HCT116 (cell line): ENCODE results near the gene RAP1A. TPM values are rescaled to one million over a fixed set of nuclear protein-coding genes. Genes with fewer than 3 reads are reported as not detected.

ENCODE experiments used
- ATAC-seq: fragments of 200-7000 bp; cut with Tn5 transposase; 2 replicates; pipeline ENCODE4 v1.9.1; 2020; ENCODE audit warnings: mild to moderate bottlenecking, moderate library complexity
- BruUV-seq: library from RNA; stranded (reverse); fragments of 400-500 nt; replicated peaks from 2 replicates; lab custom pipeline; 2021; lab: Mats Ljungman, UMichigan
- CTCF ChIA-PET: fragments of 300-600 bp; sonication (Branson Sonifier 250); formaldehyde crosslinking; loops from one replicate; lab custom pipeline; 2021; ENCODE audit warnings: antibody characterized with exemption; lab: Charles Lee
- POLR2A ChIA-PET: fragments of 300-600, 350-600 bp; sonication (Branson Sonifier 250); formaldehyde crosslinking; loops from one replicate; lab custom pipeline; 2021; ENCODE audit warnings: antibody characterized with exemption; lab: Charles Lee
- RAD21 ChIA-PET, 2 experiments: fragments of 300-600 bp; sonication (Branson Sonifier 250); formaldehyde crosslinking; loops; one replicate each; lab custom pipeline; 2023; ENCODE audit warnings: low total read pairs in 2 of 2; ENCODE audit not compliant: uncharacterized antibody in 2 of 2, unreplicated experiment in 2 of 2, low non-redundant PET in 1 of 2; lab: Charles Lee
- DNase-seq: peaks from one replicate; pipeline ENCODE4 v3.0.0-alpha.2; 2010; ENCODE audit warnings: low read depth, low spot score
- H2AFZ ChIP-seq: fragments of 200-600 bp; shearing (Covaris generic), sonication (generic); 2 replicates; pipeline ENCODE4 v1.6.1; 2017; ENCODE audit warnings: low read depth, mixed run types, mixed read lengths, antibody characterized with exemption, low read length; ENCODE audit not compliant: poor library complexity, severe bottlenecking
- H3K27ac ChIP-seq: 2 replicates; pipeline ENCODE4 v1.5.1; 2012; ENCODE audit warnings: low read depth, low read length
- H3K27me3 ChIP-seq: fragments of 200-600 bp; sonication (generic); 2 replicates; pipeline ENCODE4 v1.6.1; 2016; ENCODE audit warnings: mixed run types, low read length, mixed read lengths; ENCODE audit not compliant: insufficient read depth
- H3K36me3 ChIP-seq, 2 experiments: fragments of 200-500 bp in 1 of 2; fragments of 200-600 bp in 1 of 2; sonication (Bioruptor generic) in 1 of 2; sonication (generic) in 1 of 2; 2 replicates each; pipeline versions ENCODE4 v1.5.1 to v1.6.1; 2014 to 2016; ENCODE audit warnings: low read length in 2 of 2, inconsistent platforms in 1 of 2, mixed read lengths in 1 of 2, mixed run types in 1 of 2; ENCODE audit not compliant: insufficient read depth in 2 of 2, control insufficient read depth in 1 of 2
- H3K4me1 ChIP-seq, 2 experiments: fragments of 200-600 bp in 1 of 2; sonication (generic) in 1 of 2; 2 replicates each; pipeline versions ENCODE4 v1.5.1 to v1.6.1; 2012 to 2017; ENCODE audit warnings: low read length in 2 of 2, inconsistent platforms in 1 of 2, mild to moderate bottlenecking in 1 of 2, mixed read lengths in 1 of 2, mixed run types in 1 of 2, moderate library complexity in 1 of 2; ENCODE audit not compliant: insufficient read depth in 2 of 2, control insufficient read depth in 1 of 2
- H3K4me2 ChIP-seq: fragments of 200-600 bp; sonication (generic); 2 replicates; pipeline ENCODE4 v1.6.1; 2017; ENCODE audit warnings: mixed run types, low read length, mixed read lengths
- H3K4me3 ChIP-seq, 2 experiments: fragments of 200-600 bp in 1 of 2; sonication (generic) in 1 of 2; replicated peaks in 1 of 2; 2 replicates each; pipeline ENCODE4 v1.5.1; 2011 to 2016; ENCODE audit warnings: low read length in 2 of 2, control low read depth in 1 of 2, low read depth in 1 of 2, mild to moderate bottlenecking in 1 of 2, mixed read lengths in 1 of 2, mixed run types in 1 of 2
- H3K79me2 ChIP-seq: fragments of 200-600 bp; sonication (generic); 2 replicates; pipeline ENCODE4 v1.6.1; 2017; ENCODE audit warnings: mild to moderate bottlenecking, mixed run types, low read length, moderate library complexity, mixed read lengths; ENCODE audit not compliant: insufficient read depth
- H3K9ac ChIP-seq: fragments of 200-600 bp; sonication (generic); 2 replicates; pipeline ENCODE4 v1.6.1; 2016; ENCODE audit warnings: low read length, mixed read lengths
- H3K9me2 ChIP-seq: fragments of 200-600 bp; sonication (generic), shearing (Covaris generic); 2 replicates; pipeline ENCODE4 v1.6.1; 2017; ENCODE audit warnings: mixed run types, mild to moderate bottlenecking, moderate library complexity; ENCODE audit not compliant: insufficient read depth
- H3K9me3 ChIP-seq, 2 experiments: fragments of 200-500 bp in 1 of 2; fragments of 200-600 bp in 1 of 2; sonication (Bioruptor generic) in 1 of 2; sonication (generic) in 1 of 2; 2 replicates each; pipeline ENCODE4 v1.6.1; 2014 to 2017; ENCODE audit warnings: low read length in 2 of 2, mixed read lengths in 2 of 2, inconsistent platforms in 1 of 2, low read depth in 1 of 2, mild to moderate bottlenecking in 1 of 2, mixed run types in 1 of 2, moderate library complexity in 1 of 2; ENCODE audit not compliant: control insufficient read depth in 1 of 2, insufficient read depth in 1 of 2
- H4K20me1 ChIP-seq: fragments of 200-600 bp; sonication (generic), shearing (Covaris generic); 2 replicates; pipeline ENCODE4 v1.6.1; 2017; ENCODE audit warnings: mixed run types, mild to moderate bottlenecking, moderate library complexity; ENCODE audit not compliant: insufficient read depth
- CBX3 ChIP-seq: IDR thresholded peaks from 2 replicates; pipeline ENCODE4 v1.6.1; 2012; ENCODE audit warnings: low read depth
- CEBPB ChIP-seq: IDR thresholded peaks from 2 replicates; pipeline ENCODE4 v1.6.1; 2012; ENCODE audit warnings: low read depth
- EGR1 ChIP-seq: IDR thresholded peaks from 2 replicates; pipeline ENCODE4 v1.6.1; 2012; ENCODE audit warnings: low read depth
- EZH2 ChIP-seq: fragments of 200-600 bp; sonication (generic); IDR thresholded peaks from 2 replicates; pipeline ENCODE4 v1.6.1; 2017; ENCODE audit warnings: antibody characterized with exemption, mixed run types
- EZH2phosphoT487 ChIP-seq: fragments of 200-600 bp; IDR thresholded peaks from 2 replicates; pipeline ENCODE4 v1.6.1; 2018; ENCODE audit warnings: antibody characterized with exemption, borderline replicate concordance
- JUND ChIP-seq: IDR thresholded peaks from 2 replicates; pipeline ENCODE4 v1.6.1; 2012
- REST ChIP-seq: IDR thresholded peaks from 2 replicates; pipeline ENCODE4 v1.6.1; 2012; ENCODE audit warnings: low read depth
- SIN3A ChIP-seq: IDR thresholded peaks from 2 replicates; pipeline ENCODE4 v1.6.1; 2012; ENCODE audit warnings: low read depth
- SP1 ChIP-seq: IDR thresholded peaks from 2 replicates; pipeline ENCODE4 v1.6.1; 2012; ENCODE audit warnings: low read depth
- YY1 ChIP-seq: IDR thresholded peaks from 2 replicates; pipeline ENCODE4 v1.6.1; 2011; ENCODE audit warnings: low read length, low read depth, moderate library complexity, mild to moderate bottlenecking; ENCODE audit not compliant: insufficient replicate concordance; ENCODE audit errors: extremely low read depth
- ZFX ChIP-seq: fragments of 450-650 bp; IDR thresholded peaks from 2 replicates; pipeline ENCODE4 v1.6.1; 2017
- ZNF274 ChIP-seq: fragments of 200-500 bp; sonication (Bioruptor generic); IDR thresholded peaks from 2 replicates; pipeline ENCODE4 v1.6.1; 2014; ENCODE audit warnings: mild to moderate bottlenecking, low read depth, low read length, inconsistent platforms
- intact Hi-C: fragments of 100-400 bp; cut with micrococcal nuclease; formaldehyde crosslinking; loops from 2 replicates; pipeline ENCODE4 v1.10.0; 2022
- total RNA-seq: library from RNA; stranded (reverse); gene quantifications from one replicate; pipeline ENCODE4 v1.2.1, GENCODE V29; 2021; ENCODE audit not compliant: unreplicated experiment

The RAP1A gene
- total RNA-seq, 1 experiment from 2014 or later: 46.2 TPM

GRCh38 chr1:111585447-111586086 lies 34.0 kb upstream of the RAP1A start:
- Histone ChIP-seq H3K9me2 (no peaks in the 10 kb centered on the region), H3K36me3 (no peaks in the 10 kb centered on the region), H3K9ac (no peak overlapping the region), H3K27me3 (no peaks in the 10 kb centered on the region), H3K27ac (no peak overlapping the region), H2AFZ (no peak overlapping the region), H4K20me1 (no peaks in the 10 kb centered on the region), H3K4me2 (no peak overlapping the region), H3K79me2 (no peaks in the 10 kb centered on the region), H3K4me3 (no peak overlapping the region), H3K4me1 (no peaks in the 10 kb centered on the region), H3K9me3 (no peaks in the 10 kb centered on the region)
- BruUV-seq: no TSS peak
- ChIA-PET POLR2A (no interaction called here), RAD21 (no interaction called here), CTCF (no interaction called here)
- TF ChIP-seq SP1: no peak
- no peak for TF ChIP-seq ZFX
- TF ChIP-seq EZH2: no peak
- no peak for TF ChIP-seq CEBPB
- TF ChIP-seq EZH2phosphoT487: no peak
- no peak for TF ChIP-seq REST
- no peak for TF ChIP-seq YY1
- no peak for TF ChIP-seq ZNF274
- no peak for TF ChIP-seq SIN3A
- no peak for TF ChIP-seq CBX3
- TF ChIP-seq JUND: no peak
- TF ChIP-seq EGR1: no peak
- intact Hi-C loops: no loop called here
- DNase-seq: no peak
- ATAC-seq: no peak
